Esophagus (tissue), 2 donors: Measurements from ENCODE around the gene FBXL7. TPM values are rescaled to one million over a fixed set of nuclear protein-coding genes. Genes with fewer than 3 reads are reported as not detected.

Source experiments
- H3K27ac ChIP-seq, 2 donors: one replicate each; pipeline ENCODE4 v1.5.1; 2013; ENCODE audit warnings: low read depth in 2 of 2, mild to moderate bottlenecking in 2 of 2, inconsistent platforms in 1 of 2, low read length in 1 of 2, moderate library complexity in 1 of 2
- H3K27me3 ChIP-seq, 2 donors: one replicate each; pipeline ENCODE4 v1.6.1; 2013; ENCODE audit warnings: low read length in 2 of 2, control low read depth in 1 of 2, mild to moderate bottlenecking in 1 of 2; ENCODE audit not compliant: insufficient read depth in 2 of 2, control insufficient read depth in 1 of 2
- H3K36me3 ChIP-seq, 2 donors: one replicate each; pipeline ENCODE4 v1.6.1; 2013; ENCODE audit warnings: low read length in 1 of 2; ENCODE audit not compliant: control insufficient read depth in 2 of 2, insufficient read depth in 2 of 2
- H3K4me1 ChIP-seq, 2 donors: one replicate each; pipeline ENCODE4 v1.6.1; 2013; ENCODE audit warnings: low read length in 1 of 2; ENCODE audit not compliant: control insufficient read depth in 2 of 2, insufficient read depth in 2 of 2
- H3K4me3 ChIP-seq, 2 donors: one replicate each; pipeline ENCODE4 v1.5.1; 2013; ENCODE audit warnings: low read length in 2 of 2, mild to moderate bottlenecking in 2 of 2, low read depth in 1 of 2, moderate library complexity in 1 of 2
- H3K9me3 ChIP-seq, 2 donors: one replicate each; pipeline ENCODE4 v1.6.1; 2013; ENCODE audit warnings: mild to moderate bottlenecking in 2 of 2, low read depth in 1 of 2, low read length in 1 of 2, moderate library complexity in 1 of 2; ENCODE audit not compliant: control insufficient read depth in 2 of 2, insufficient read depth in 1 of 2
- WGBS, 2 donors: extraction: QIAGEN DNeasy Blood & Tissue Kit; methylation state at CpG; one replicate each; pipeline ENCODE4 v1.1.7; 2013; 5-methylcytosine and 5-hydroxymethylcytosine counted together
- polyA plus RNA-seq, 2 donors: library from polyadenylated mRNA; stranded (reverse); fragments of 200-250 nt; gene quantifications; one replicate each; pipeline ENCODE4 v1.2.3, GENCODE V29; 2013
- donor health status: healthy with polysubstance abuse.
- donor health status: Bipolar disorder and iron deficiency.

The FBXL7 gene
- polyA plus RNA-seq, 2 donors, result 1.8 to 4.4 TPM

GRCh38 chr5:15516486-15516885 is 16.5 kb downstream of the FBXL7 start:
- no peak overlapping the region for H3K4me3 ChIP-seq
- H3K36me3 ChIP-seq, result no peaks in the 10 kb centered on the region
- 92 to 93% methylated on average over 12 of the region's 12 CpGs for whole genome bisulfite sequencing, 2 donors

GRCh38 chr5:15518786-15519185 is 18.8 kb downstream of the FBXL7 start:
- Histone ChIP-seq H3K4me3 (no peak overlapping the region), H3K9me3 (no peaks in the 10 kb centered on the region), H3K27ac (peak overlapping the region in 1 of 2 donors; percentile 1), H3K36me3 (no peaks in the 10 kb centered on the region), H3K4me1 (peaks cover 0 to 3% of the 10 kb centered on the region in 2 donors), H3K27me3 (no peaks in the 10 kb centered on the region)
- 56 to 70% methylated on average over 9 of the region's 9 CpGs for WGBS, 2 donors

More at GRCh38 chr5:15516486-15516885, 16.5 kb downstream of the FBXL7 start:
- H3K27ac ChIP-seq, result no peak overlapping the region
- H3K4me1 ChIP-seq, result peaks cover 0 to 3% of the 10 kb centered on the region in 2 donors
- H3K9me3 ChIP-seq, result no peaks in the 10 kb centered on the region
- H3K27me3 ChIP-seq, result no peaks in the 10 kb centered on the region

- H3K9me3 ChIP-seq, result no peaks in the 10 kb centered on the region
- H3K4me3 ChIP-seq, result no peak overlapping the region
- no peaks in the 10 kb centered on the region for H3K36me3 ChIP-seq
- no peak overlapping the region for H3K27ac ChIP-seq
- peaks cover 0 to 5% of the 10 kb centered on the region in 2 donors for H3K4me1 ChIP-seq
- 82 to 85% methylated on average over 5 of the region's 5 CpGs for WGBS, 2 donors
- H3K27me3 ChIP-seq, result no peaks in the 10 kb centered on the region
Observed at GRCh38 chr5:15520856-15521255, 20.9 kb downstream of the FBXL7 start.

- peaks cover 0 to 5% of the 10 kb centered on the region in 2 donors for H3K4me1 ChIP-seq
- no peak overlapping the region for H3K27ac ChIP-seq
- no peaks in the 10 kb centered on the region for H3K9me3 ChIP-seq
- H3K4me3 ChIP-seq, result no peak overlapping the region
- 59 to 61% methylated on average over 8 of the region's 8 CpGs for WGBS, 2 donors
- H3K36me3 ChIP-seq, result no peaks in the 10 kb centered on the region
- H3K27me3 ChIP-seq, result no peaks in the 10 kb centered on the region
Observed at GRCh38 chr5:15521381-15522186, 21.6 kb downstream of the FBXL7 start.

GRCh38 chr5:15522187-15522520 is 22.2 kb downstream of the FBXL7 start:
- H3K9me3 ChIP-seq, result no peaks in the 10 kb centered on the region
- no peaks in the 10 kb centered on the region for H3K27me3 ChIP-seq
- no peak overlapping the region for H3K4me3 ChIP-seq
- WGBS, 2 donors, result 43 to 46% methylated on average over 3 of the region's 3 CpGs
- H3K36me3 ChIP-seq, result no peaks in the 10 kb centered on the region
- H3K27ac ChIP-seq, result no peak overlapping the region
- peaks cover 0 to 5% of the 10 kb centered on the region in 2 donors for H3K4me1 ChIP-seq

- WGBS, 2 donors, result 80 to 82% methylated on average over 2 of the region's 2 CpGs
- Histone ChIP-seq H3K4me1 (peaks cover 0 to 2% of the 10 kb centered on the region in 2 donors), H3K27me3 (no peaks in the 10 kb centered on the region), H3K36me3 (no peaks in the 10 kb centered on the region), H3K9me3 (no peaks in the 10 kb centered on the region), H3K4me3 (no peak overlapping the region), H3K27ac (no peak overlapping the region)
Observed at GRCh38 chr5:15524712-15525111, 24.7 kb downstream of the FBXL7 start.

- H3K27me3 ChIP-seq, result no peaks in the 10 kb centered on the region
- H3K9me3 ChIP-seq, result no peaks in the 10 kb centered on the region
- peaks cover 0 to 2% of the 10 kb centered on the region in 2 donors for H3K4me1 ChIP-seq
- H3K4me3 ChIP-seq, result no peak overlapping the region
- H3K36me3 ChIP-seq, result no peaks in the 10 kb centered on the region
- 84 to 88% methylated on average over 3 of the region's 3 CpGs for WGBS, 2 donors
- no peak overlapping the region for H3K27ac ChIP-seq
Observed at GRCh38 chr5:15525703-15526275, 25.8 kb downstream of the FBXL7 start.

GRCh38 chr5:15526413-15526812 is 26.4 kb downstream of the FBXL7 start:
- Histone ChIP-seq H3K9me3 (no peaks in the 10 kb centered on the region), H3K27ac (no peak overlapping the region), H3K27me3 (no peaks in the 10 kb centered on the region), H3K4me3 (no peak overlapping the region), H3K36me3 (no peaks in the 10 kb centered on the region), H3K4me1 (peaks cover 0 to 2% of the 10 kb centered on the region in 2 donors)
- WGBS, 2 donors, result 77 to 91% methylated on average over 3 of the region's 3 CpGs

GRCh38 chr5:15528476-15528875 is 28.5 kb downstream of the FBXL7 start:
- no peak overlapping the region for H3K4me3 ChIP-seq
- no peaks in the 10 kb centered on the region for H3K27me3 ChIP-seq
- no peaks in the 10 kb centered on the region for H3K36me3 ChIP-seq
- WGBS, 2 donors, result 87 to 91% methylated on average over 3 of the region's 3 CpGs
- H3K4me1 ChIP-seq, result peaks cover 0 to 2% of the 10 kb centered on the region in 2 donors
- H3K27ac ChIP-seq, result no peak overlapping the region
- no peaks in the 10 kb centered on the region for H3K9me3 ChIP-seq

- Histone ChIP-seq H3K27me3 (no peaks in the 10 kb centered on the region), H3K4me3 (no peak overlapping the region), H3K9me3 (no peaks in the 10 kb centered on the region), H3K27ac (no peak overlapping the region), H3K4me1 (peaks cover 0 to 2% of the 10 kb centered on the region in 2 donors), H3K36me3 (no peaks in the 10 kb centered on the region)
- 74 to 78% methylated on average over 5 of the region's 5 CpGs for WGBS, 2 donors
Observed at GRCh38 chr5:15529013-15529412, 29.0 kb downstream of the FBXL7 start.
